Spleen (tissue), 11 donors: ENCODE measurements around the gene PTPN4. TPM values are rescaled to one million over a fixed set of nuclear protein-coding genes. Genes with fewer than 3 reads are reported as not detected.

ENCODE experiments used
- DNase-seq: peaks from one replicate; pipeline ENCODE4 v3.0.0-alpha.2; 2020
- H3K27ac ChIP-seq, 8 donors: fragments of 200-600 bp; sonication (generic) in 7 of 8; 1 replicate in 4 of 8; 2 replicates in 4 of 8; pipeline versions ENCODE4 v1.5.0 to v1.8.0; 2016 to 2021; ENCODE audit warnings: inconsistent platforms in 4 of 8, mild to moderate bottlenecking in 4 of 8, moderate library complexity in 1 of 8
- H3K27me3 ChIP-seq, 7 donors: fragments of 200-600 bp; sonication (generic) in 6 of 7; replicated peaks in 1 of 7; 1 replicate in 4 of 7; 2 replicates in 3 of 7; pipeline versions ENCODE4 v1.5.0 to v1.8.0; 2016 to 2021; ENCODE audit warnings: inconsistent platforms in 3 of 7, mild to moderate bottlenecking in 1 of 7
- H3K36me3 ChIP-seq, 6 donors: fragments of 200-600 bp; sonication (generic) in 5 of 6; 1 replicate in 4 of 6; 2 replicates in 2 of 6; pipeline versions ENCODE4 v1.5.0 to v1.8.0; 2016 to 2021; ENCODE audit warnings: inconsistent platforms in 2 of 6
- H3K4me1 ChIP-seq, 6 donors: fragments of 200-600 bp; sonication (generic) in 5 of 6; 1 replicate in 3 of 6; 2 replicates in 3 of 6; pipeline versions ENCODE4 v1.5.0 to v1.8.0; 2016 to 2021; ENCODE audit warnings: inconsistent platforms in 3 of 6
- H3K4me3 ChIP-seq, 8 donors: fragments of 200-600 bp; sonication (generic) in 7 of 8; 1 replicate in 4 of 8; 2 replicates in 4 of 8; pipeline versions ENCODE4 v1.5.0 to v1.8.0; 2016 to 2021; ENCODE audit warnings: inconsistent platforms in 4 of 8, mild to moderate bottlenecking in 4 of 8, moderate library complexity in 2 of 8
- H3K9me3 ChIP-seq, 8 donors: fragments of 200-600 bp; sonication (generic) in 7 of 8; 1 replicate in 4 of 8; 2 replicates in 4 of 8; pipeline versions ENCODE4 v1.5.0 to v1.8.0; 2016 to 2021; ENCODE audit warnings: inconsistent platforms in 4 of 8
- CTCF ChIP-seq, 11 experiments: fragments of 200-600 bp in 7 of 11; fragments of 450-650 bp in 4 of 11; sonication (generic) in 4 of 11; IDR thresholded peaks in 8 of 11; conservative IDR thresholded peaks in 3 of 11; 1 replicate in 7 of 11; 2 replicates in 4 of 11; pipeline versions ENCODE4 v1.4.0 to v1.8.0; 2016 to 2021; ENCODE audit warnings: antibody characterized with exemption in 11 of 11, inconsistent platforms in 4 of 11, mild to moderate bottlenecking in 1 of 11
- POLR2A ChIP-seq, 3 donors: fragments of 450-650 bp; IDR thresholded peaks; one replicate each; pipeline ENCODE4 v1.5.1; 2017; ENCODE audit warnings: antibody characterized with exemption in 3 of 3, mild to moderate bottlenecking in 1 of 3
- POLR2AphosphoS5 ChIP-seq, 3 donors: sonication (generic); formaldehyde crosslinking; IDR thresholded peaks; one replicate each; pipeline ENCODE4 v1.5.1; 2017; ENCODE audit warnings: antibody characterized with exemption in 3 of 3
- WGBS, 5 donors: extraction: QIAGEN DNeasy Blood & Tissue Kit in 3 of 5; methylation state at CpG; one replicate each; pipeline versions ENCODE4 v1.1.5 to v1.1.7; 2013 to 2018; 5-methylcytosine and 5-hydroxymethylcytosine counted together
- intact Hi-C: fragments of 100-400 bp; cut with DNase I; formaldehyde crosslinking; loops from one replicate; pipeline ENCODE4 v1.15.0; 2023; ENCODE audit warnings: low total_unique reads
- polyA plus RNA-seq, 3 donors: library from polyadenylated mRNA; stranded (reverse); fragments of 200-250 nt; gene quantifications; one replicate each; pipeline ENCODE4 v1.2.1, GENCODE V29; 2013
- total RNA-seq, 7 donors: library from RNA; depleted of rRNA in 3 of 7; stranded (reverse); fragments of >200 nt in 3 of 7; fragmentation: NEBNext Ultra II Directional in 4 of 7; extraction: Animal tissue kit (Norgen Biotek cat#: 25700) in 4 of 7; gene quantifications; one replicate each; pipeline versions ENCODE4 v1.1.0 to v1.2.1, GENCODE V29; 2016 to 2021
- donor health status: healthy with polysubstance abuse.
- donor health status: DM: no; HTN: no; CAD: no; lungs with moderate emphysema.
- donor health status: DM: no; HTN: no; CAD: no.
- donor health status: Bipolar disorder and iron deficiency.
- donor health status: healthy.
- donor health status: DM: no; HTN: no; CAD: no.
- donor health status: DM: yes; HTN: yes; CAD: no.

PTPN4 gene
- total and polyA plus RNA-seq, 10 donors, result 2.4 to 50.9 (median 37.1) TPM

- TF ChIP-seq POLR2A (IDR thresholded peaks at IDR 0.05), result no peak
- TF ChIP-seq CTCF (IDR thresholded peaks at IDR 0.05 in 8 of 11, conservative IDR thresholded peaks at IDR 0.05 in 3 of 11), result no peak
- TF ChIP-seq POLR2AphosphoS5 (IDR thresholded peaks at IDR 0.05), result no peak
- intact Hi-C loops, result no loop called here
These were observed 199.0 kb downstream of the PTPN4 start for GRCh38 chr2:119958670-119959268.

GRCh38 chr2:119960821-119961220 lies 201.1 kb downstream of the PTPN4 start:
- 73 to 85% (median 83%) methylated on average over 2 of the region's 2 CpGs for WGBS, 5 donors
- intact Hi-C loops, result no loop called here
- TF ChIP-seq POLR2AphosphoS5 (IDR thresholded peaks at IDR 0.05), result no peak
- TF ChIP-seq POLR2A (IDR thresholded peaks at IDR 0.05), result no peak
- TF ChIP-seq CTCF (IDR thresholded peaks at IDR 0.05 in 8 of 11, conservative IDR thresholded peaks at IDR 0.05 in 3 of 11), result no peak

More at GRCh38 chr2:119958670-119959268, 199.0 kb downstream of the PTPN4 start:
- DNase-seq, result no peak
- H3K9me3 ChIP-seq, result peaks cover 0 to 7% (median 0%) of the 10 kb centered on the region in 8 donors
- no peak overlapping the region for H3K27ac ChIP-seq
- H3K4me1 ChIP-seq, result no peaks in the 10 kb centered on the region
- no peaks in the 10 kb centered on the region for H3K27me3 ChIP-seq
- H3K4me3 ChIP-seq, result no peak overlapping the region
- peaks cover 2 to 96% (median 29%) of the 10 kb centered on the region in 6 donors for H3K36me3 ChIP-seq

GRCh38 chr2:119981896-119982295 lies 222.2 kb downstream of the PTPN4 start:
- Histone ChIP-seq H3K4me1 (no peaks in the 10 kb centered on the region), H3K27me3 (no peaks in the 10 kb centered on the region), H3K36me3 (peaks cover 0 to 17% (median 1%) of the 10 kb centered on the region in 6 donors), H3K9me3 (no peaks in the 10 kb centered on the region), H3K27ac (no peak overlapping the region), H3K4me3 (no peak overlapping the region)
- TF ChIP-seq POLR2A (IDR thresholded peaks at IDR 0.05) (no peak), POLR2AphosphoS5 (IDR thresholded peaks at IDR 0.05) (no peak), CTCF (IDR thresholded peaks at IDR 0.05 in 8 of 11, conservative IDR thresholded peaks at IDR 0.05 in 3 of 11) (no peak)
- intact Hi-C loops, result no loop called here
- no peak for DNase-seq

More at GRCh38 chr2:119960821-119961220, 201.1 kb downstream of the PTPN4 start:
- no peak overlapping the region for H3K4me3 ChIP-seq
- no peaks in the 10 kb centered on the region for H3K4me1 ChIP-seq
- no peaks in the 10 kb centered on the region for H3K27me3 ChIP-seq
- no peak overlapping the region for H3K27ac ChIP-seq
- DNase-seq, result no peak
- peaks cover 0 to 7% (median 0%) of the 10 kb centered on the region in 8 donors for H3K9me3 ChIP-seq
- peaks cover 2 to 97% (median 32%) of the 10 kb centered on the region in 6 donors for H3K36me3 ChIP-seq

- no peaks in the 10 kb centered on the region for H3K27me3 ChIP-seq
- TF ChIP-seq CTCF (IDR thresholded peaks at IDR 0.05 in 8 of 11, conservative IDR thresholded peaks at IDR 0.05 in 3 of 11), result no peak
- no peak for TF ChIP-seq POLR2AphosphoS5 (IDR thresholded peaks at IDR 0.05)
- no peak for TF ChIP-seq POLR2A (IDR thresholded peaks at IDR 0.05)
- intact Hi-C loops, result no loop called here
- 76 to 88% (median 81%) methylated on average over 2 of the region's 2 CpGs for WGBS, 5 donors
- peaks cover 0 to 11% (median 0%) of the 10 kb centered on the region in 6 donors for H3K36me3 ChIP-seq
- H3K4me3 ChIP-seq, result no peak overlapping the region
- no peak overlapping the region for H3K27ac ChIP-seq
- H3K4me1 ChIP-seq, result no peaks in the 10 kb centered on the region
- DNase-seq, result no peak
- no peaks in the 10 kb centered on the region for H3K9me3 ChIP-seq
These were observed 222.8 kb downstream of the PTPN4 start for GRCh38 chr2:119982506-119982905.
